ENCODE data around the gene WWOX. TPM values are rescaled to one million over a fixed set of nuclear protein-coding genes. Genes with fewer than 3 reads are reported as not detected.

The WWOX gene
- total RNA-seq, 2 donors from 2014 or later: 33.8 to 82.5 TPM

DNA sequence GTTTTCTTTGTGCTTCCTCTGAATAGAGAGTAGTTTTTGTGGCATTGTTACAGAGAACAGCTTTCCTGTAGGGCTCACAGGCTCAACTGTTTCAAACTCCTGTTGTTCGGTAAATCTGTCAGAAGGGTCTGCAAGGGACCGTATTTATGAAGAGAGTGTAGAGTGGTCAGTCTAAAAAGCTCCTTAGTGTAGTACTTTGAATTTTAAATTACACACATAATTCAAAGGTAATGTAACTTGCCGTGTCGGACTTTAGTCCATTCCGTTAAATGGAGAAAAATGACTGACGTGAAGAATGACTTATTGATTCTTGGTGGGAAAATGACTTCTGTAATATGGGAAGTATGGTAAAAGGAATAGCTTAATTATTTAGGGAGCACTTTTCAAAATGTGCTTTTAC is 190.9 kb downstream of the WWOX start:
- no peaks in the 10 kb centered on the region for H3K27me3 ChIP-seq (replicated peaks; ENCODE audit: insufficient read depth)
- H3K4me3 ChIP-seq: no peak overlapping the region
- ATAC-seq (ENCODE audit: insufficient number of reproducible peaks, low FRiP score, low read depth) (no peak), DNase-seq (ENCODE audit: low spot score) (no peak)
- no peaks in the 10 kb centered on the region for H3K36me3 ChIP-seq
- H3K4me1 ChIP-seq (ENCODE audit: control insufficient read depth in 1 of 2, low read depth in 2 of 2): peaks cover 0 to 26% of the 10 kb centered on the region in 2 donors
- TF ChIP-seq, protein P1, sequence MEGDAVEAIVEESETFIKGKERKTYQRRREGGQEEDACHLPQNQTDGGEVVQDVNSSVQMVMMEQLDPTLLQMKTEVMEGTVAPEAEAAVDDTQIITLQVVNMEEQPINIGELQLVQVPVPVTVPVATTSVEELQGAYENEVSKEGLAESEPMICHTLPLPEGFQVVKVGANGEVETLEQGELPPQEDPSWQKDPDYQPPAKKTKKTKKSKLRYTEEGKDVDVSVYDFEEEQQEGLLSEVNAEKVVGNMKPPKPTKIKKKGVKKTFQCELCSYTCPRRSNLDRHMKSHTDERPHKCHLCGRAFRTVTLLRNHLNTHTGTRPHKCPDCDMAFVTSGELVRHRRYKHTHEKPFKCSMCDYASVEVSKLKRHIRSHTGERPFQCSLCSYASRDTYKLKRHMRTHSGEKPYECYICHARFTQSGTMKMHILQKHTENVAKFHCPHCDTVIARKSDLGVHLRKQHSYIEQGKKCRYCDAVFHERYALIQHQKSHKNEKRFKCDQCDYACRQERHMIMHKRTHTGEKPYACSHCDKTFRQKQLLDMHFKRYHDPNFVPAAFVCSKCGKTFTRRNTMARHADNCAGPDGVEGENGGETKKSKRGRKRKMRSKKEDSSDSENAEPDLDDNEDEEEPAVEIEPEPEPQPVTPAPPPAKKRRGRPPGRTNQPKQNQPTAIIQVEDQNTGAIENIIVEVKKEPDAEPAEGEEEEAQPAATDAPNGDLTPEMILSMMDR (IDR thresholded peaks at IDR 0.05): no peak
- H3K9me3 ChIP-seq: no peaks in the 10 kb centered on the region
- H3K27ac ChIP-seq: peak overlapping the region in 1 of 2 donors; percentile 10

DNA sequence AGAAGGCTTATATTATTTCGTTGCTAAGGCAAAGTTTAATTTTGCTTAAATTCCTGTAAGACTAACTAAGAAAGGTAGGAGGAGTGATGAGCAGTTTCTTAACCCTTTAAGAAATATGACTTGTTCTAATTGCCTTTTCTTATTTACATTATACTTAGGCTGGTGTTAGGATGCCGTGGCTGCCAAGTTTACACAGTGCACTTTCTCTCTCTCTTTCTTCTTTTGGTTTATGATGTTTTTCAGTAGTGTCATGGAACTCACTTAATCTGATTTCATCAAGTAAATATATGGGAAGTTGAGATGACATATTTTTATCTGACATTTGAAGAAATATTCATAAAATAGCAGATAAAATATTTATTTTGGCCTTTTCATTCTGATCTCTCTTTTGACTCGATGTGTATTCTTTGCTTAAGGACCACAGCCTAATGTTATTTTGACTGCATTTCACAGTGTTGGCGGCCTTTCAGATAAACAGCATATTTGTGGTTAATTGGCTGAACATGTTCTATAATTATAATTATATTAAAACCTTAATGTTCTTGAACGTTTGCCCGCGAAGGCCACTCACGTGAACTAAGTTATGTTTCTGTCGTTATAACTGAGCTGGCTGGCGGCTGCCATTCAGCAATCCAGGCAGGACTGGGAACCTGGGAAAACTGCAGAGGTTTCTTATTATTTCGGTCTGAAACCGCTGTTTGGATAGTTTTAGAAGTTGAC is 191.6 kb downstream of the WWOX start:
- DNase-seq (ENCODE audit: low spot score): no peak
- Histone ChIP-seq H3K9me3 (no peaks in the 10 kb centered on the region), H3K27me3 (replicated peaks; ENCODE audit: insufficient read depth) (no peaks in the 10 kb centered on the region), H3K4me3 (peak overlapping the region; percentile 36), H3K27ac (peak overlapping the region; percentile 18 to 46), H3K4me1 (ENCODE audit: control insufficient read depth in 1 of 2, low read depth in 2 of 2) (peaks cover 0 to 26% of the 10 kb centered on the region in 2 donors), H3K36me3 (no peaks in the 10 kb centered on the region)
- TF ChIP-seq, protein P1 (IDR thresholded peaks at IDR 0.05): no peak
- no peak for ATAC-seq (ENCODE audit: insufficient number of reproducible peaks, low FRiP score, low read depth)

DNA sequence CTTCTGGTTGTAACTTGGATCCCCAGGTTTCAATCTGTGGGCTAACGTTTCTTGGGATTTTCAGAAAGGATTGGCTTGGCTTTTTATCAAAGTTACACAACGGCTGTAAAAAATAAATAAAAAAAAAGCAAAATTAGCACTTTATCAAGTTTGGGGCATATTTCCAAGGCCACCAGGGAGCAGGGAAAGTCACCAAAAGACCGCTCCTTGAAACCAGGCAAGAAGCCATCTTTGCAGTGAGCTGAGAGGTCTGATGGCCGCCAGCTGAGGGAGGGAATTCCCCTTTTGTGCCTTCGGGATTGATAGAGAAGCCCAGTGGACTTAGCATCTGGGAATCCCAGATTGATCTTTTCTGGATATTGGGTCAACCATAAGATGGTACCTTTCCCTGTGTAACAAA is 192.2 kb downstream of the WWOX start:
- peaks cover 0 to 26% of the 10 kb centered on the region in 2 donors for H3K4me1 ChIP-seq (ENCODE audit: control insufficient read depth in 1 of 2, low read depth in 2 of 2)
- H3K9me3 ChIP-seq: no peaks in the 10 kb centered on the region
- peak overlapping the region; percentile 18 to 46 for H3K27ac ChIP-seq
- DNase-seq (ENCODE audit: low spot score) (no peak), ATAC-seq (ENCODE audit: insufficient number of reproducible peaks, low FRiP score, low read depth) (peak; percentile 57)
- peak overlapping the region; percentile 36 for H3K4me3 ChIP-seq
- TF ChIP-seq, protein P1 (IDR thresholded peaks at IDR 0.05): no peak
- H3K36me3 ChIP-seq: no peaks in the 10 kb centered on the region
- H3K27me3 ChIP-seq (replicated peaks; ENCODE audit: insufficient read depth): no peaks in the 10 kb centered on the region

DNA sequence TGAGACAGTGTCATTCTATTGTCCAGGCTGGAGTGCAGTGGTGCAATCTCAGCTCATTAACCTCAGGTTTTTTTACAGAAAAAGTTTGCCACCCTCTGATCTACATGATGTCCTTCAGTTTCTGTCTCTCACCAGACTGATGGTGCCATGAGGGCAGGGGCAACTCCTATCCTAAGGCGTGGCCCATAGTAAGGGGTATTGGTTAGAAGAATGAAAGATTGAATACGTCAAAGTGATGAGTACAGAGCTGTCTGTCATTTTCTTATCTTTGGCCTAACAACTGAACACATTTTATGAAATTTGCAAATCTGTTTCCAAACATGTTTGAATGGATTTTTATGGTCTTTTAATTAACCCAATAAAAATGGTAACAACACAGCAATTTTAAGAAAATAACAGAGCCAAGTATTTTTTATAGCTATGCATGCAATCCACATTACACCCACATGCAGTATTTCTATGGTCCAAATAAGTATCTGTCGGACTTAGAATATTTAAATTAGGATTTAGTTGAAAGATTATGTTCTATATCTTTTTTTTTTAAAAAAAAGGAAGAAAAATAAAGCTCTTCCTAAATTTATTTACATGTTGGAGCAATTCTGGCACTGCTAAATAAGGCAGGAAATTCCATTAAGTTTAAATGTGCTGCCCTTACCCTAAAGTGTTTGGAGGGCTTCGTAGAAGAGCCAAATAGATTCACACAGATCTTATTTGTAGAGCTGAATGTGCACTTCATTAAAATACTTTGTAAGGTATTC is 192.8 kb downstream of the WWOX start:
- peaks cover 0 to 26% of the 10 kb centered on the region in 2 donors for H3K4me1 ChIP-seq (ENCODE audit: control insufficient read depth in 1 of 2, low read depth in 2 of 2)
- DNase-seq (ENCODE audit: low spot score) (no peak), ATAC-seq (ENCODE audit: insufficient number of reproducible peaks, low FRiP score, low read depth) (no peak)
- no peak overlapping the region for H3K27ac ChIP-seq
- TF ChIP-seq, protein P1 (IDR thresholded peaks at IDR 0.05): no peak
- no peaks in the 10 kb centered on the region for H3K36me3 ChIP-seq
- H3K27me3 ChIP-seq (replicated peaks; ENCODE audit: insufficient read depth): no peaks in the 10 kb centered on the region
- H3K4me3 ChIP-seq: peak overlapping the region; percentile 36
- H3K9me3 ChIP-seq: no peaks in the 10 kb centered on the region

DNA sequence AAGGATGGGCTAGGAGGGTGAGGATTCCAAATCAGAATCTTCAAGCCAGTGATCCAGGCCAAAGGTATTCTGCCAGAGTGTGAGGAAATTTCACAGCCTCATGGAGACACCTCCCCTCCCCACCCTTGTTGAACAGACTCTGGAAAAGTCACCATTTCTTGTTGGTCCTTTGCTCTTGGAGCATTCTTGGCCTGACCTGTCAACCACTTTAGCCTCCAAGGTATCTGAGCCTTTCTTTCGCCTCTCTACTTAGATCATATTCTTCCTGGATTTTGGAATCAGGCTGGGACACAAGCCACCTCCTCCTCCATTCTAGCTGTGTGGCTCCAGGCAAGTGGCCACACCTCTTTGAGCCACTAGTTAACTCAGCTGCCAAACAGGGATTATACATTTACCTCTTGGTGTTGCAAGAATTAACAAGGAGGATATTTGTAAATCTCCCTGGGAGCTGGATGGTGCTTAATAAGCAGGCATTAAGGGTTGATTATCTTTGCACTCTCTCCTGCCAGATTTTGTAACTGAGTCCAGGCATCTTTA is 193.5 kb downstream of the WWOX start:
- no peak for ATAC-seq (ENCODE audit: insufficient number of reproducible peaks, low FRiP score, low read depth)
- Histone ChIP-seq H3K9me3 (no peaks in the 10 kb centered on the region), H3K36me3 (no peaks in the 10 kb centered on the region), H3K27me3 (replicated peaks; ENCODE audit: insufficient read depth) (no peaks in the 10 kb centered on the region), H3K4me1 (ENCODE audit: control insufficient read depth in 1 of 2, low read depth in 2 of 2) (peaks cover 0 to 26% of the 10 kb centered on the region in 2 donors), H3K27ac (no peak overlapping the region), H3K4me3 (no peak overlapping the region)
- TF ChIP-seq, protein P1 (IDR thresholded peaks at IDR 0.05): no peak
- DNase-seq (ENCODE audit: low spot score): no peak
